ENCODE data around the gene WDR17. TPM values are rescaled to one million over a fixed set of nuclear protein-coding genes. Genes with fewer than 3 reads are reported as not detected.

WDR17 gene
- total RNA-seq, 4 donors from 2014 or later = 0.13 to 0.58 (median 0.32) TPM; not detected in 1

DNA sequence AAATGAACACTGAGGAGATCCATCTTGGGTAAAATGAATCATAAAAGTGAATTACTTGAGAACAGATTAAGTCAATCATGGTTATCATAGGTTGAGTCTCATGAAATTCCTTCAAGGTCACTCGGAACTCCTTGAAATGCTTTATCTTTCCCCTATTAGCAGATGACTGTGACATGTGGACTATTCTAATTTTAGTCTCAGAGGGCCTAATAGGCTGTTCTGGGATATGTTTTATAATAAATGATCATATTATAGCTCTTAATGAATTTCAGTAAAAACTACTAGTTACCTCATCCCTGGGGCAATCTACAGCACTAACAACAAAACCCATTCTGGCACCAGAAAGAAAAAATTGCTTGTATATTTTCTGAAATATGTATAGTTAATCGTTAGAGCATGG is 85.1 kb downstream of the WDR17 start:
- TF ChIP-seq, protein P1, sequence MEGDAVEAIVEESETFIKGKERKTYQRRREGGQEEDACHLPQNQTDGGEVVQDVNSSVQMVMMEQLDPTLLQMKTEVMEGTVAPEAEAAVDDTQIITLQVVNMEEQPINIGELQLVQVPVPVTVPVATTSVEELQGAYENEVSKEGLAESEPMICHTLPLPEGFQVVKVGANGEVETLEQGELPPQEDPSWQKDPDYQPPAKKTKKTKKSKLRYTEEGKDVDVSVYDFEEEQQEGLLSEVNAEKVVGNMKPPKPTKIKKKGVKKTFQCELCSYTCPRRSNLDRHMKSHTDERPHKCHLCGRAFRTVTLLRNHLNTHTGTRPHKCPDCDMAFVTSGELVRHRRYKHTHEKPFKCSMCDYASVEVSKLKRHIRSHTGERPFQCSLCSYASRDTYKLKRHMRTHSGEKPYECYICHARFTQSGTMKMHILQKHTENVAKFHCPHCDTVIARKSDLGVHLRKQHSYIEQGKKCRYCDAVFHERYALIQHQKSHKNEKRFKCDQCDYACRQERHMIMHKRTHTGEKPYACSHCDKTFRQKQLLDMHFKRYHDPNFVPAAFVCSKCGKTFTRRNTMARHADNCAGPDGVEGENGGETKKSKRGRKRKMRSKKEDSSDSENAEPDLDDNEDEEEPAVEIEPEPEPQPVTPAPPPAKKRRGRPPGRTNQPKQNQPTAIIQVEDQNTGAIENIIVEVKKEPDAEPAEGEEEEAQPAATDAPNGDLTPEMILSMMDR (IDR thresholded peaks at IDR 0.05) = no peak
- TF ChIP-seq POLR2A (IDR thresholded peaks at IDR 0.05) = no peak
- H3K4me3 ChIP-seq (ENCODE audit: low read depth, poor library complexity, severe bottlenecking) = no peak overlapping the region
- WGBS, 2 donors = 61 to 73% methylated on average over 2 of the region's 2 CpGs
- intact Hi-C loops (cut with DNase I; ENCODE audit: low total_unique reads) = no loop called here
- no peak for DNase-seq (ENCODE audit: low spot score in 2 of 2)

DNA sequence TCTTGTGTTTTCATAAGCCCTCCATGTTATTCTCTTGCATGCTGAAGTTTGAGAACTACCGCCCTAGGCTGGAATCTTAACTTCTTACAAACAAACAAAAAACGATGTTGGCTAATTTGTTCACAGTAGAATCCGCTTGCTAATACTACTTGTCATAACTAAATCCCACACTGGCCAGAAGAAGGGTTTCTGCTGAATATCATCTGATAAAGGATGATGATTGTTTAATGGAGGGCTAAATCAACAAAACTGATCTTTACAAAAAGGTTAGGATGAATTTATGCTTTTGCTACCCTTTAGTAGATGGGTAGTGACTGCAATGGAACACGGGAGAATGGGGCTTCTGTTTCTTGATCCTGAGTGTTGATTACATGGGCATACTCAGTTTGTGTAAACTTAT is 87.5 kb downstream of the WDR17 start:
- no peak overlapping the region for H3K4me3 ChIP-seq (ENCODE audit: low read depth, poor library complexity, severe bottlenecking)
- intact Hi-C loops (cut with DNase I; ENCODE audit: low total_unique reads) = no loop called here
- TF ChIP-seq, protein P1 (IDR thresholded peaks at IDR 0.05) = no peak
- no peak for TF ChIP-seq POLR2A (IDR thresholded peaks at IDR 0.05)
- DNase-seq (ENCODE audit: low spot score in 2 of 2) = no peak
- 89% methylated on average over 4 of the region's 4 CpGs for WGBS, 2 donors

DNA sequence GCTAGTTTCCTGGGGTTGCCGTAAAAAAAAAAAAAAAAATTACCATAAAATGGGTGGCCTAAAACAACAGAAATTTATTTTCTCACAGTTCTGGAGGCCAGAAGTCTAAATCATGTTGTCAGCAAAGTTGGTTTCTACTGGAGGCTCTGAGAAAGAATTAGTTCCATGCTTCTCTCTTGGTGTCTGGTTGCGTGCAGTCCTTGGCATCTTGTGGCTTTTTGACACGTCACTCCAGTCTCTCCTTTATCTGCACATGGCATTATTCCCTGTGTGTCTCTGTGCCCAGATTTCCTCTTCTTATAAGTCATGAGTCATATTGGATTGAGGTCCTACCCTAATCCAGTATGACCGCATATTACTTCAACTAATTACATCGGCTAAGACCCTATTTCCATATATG is 91.0 kb downstream of the WDR17 start:
- no peak overlapping the region for H3K4me3 ChIP-seq (ENCODE audit: low read depth, poor library complexity, severe bottlenecking)
- WGBS, 2 donors = 65 to 71% methylated on average over 5 of the region's 5 CpGs
- DNase-seq (ENCODE audit: low spot score in 2 of 2) = no peak
- TF ChIP-seq, protein P1 (IDR thresholded peaks at IDR 0.05) = no peak
- TF ChIP-seq POLR2A (IDR thresholded peaks at IDR 0.05) = no peak
- intact Hi-C loops (cut with DNase I; ENCODE audit: low total_unique reads) = no loop called here

DNA sequence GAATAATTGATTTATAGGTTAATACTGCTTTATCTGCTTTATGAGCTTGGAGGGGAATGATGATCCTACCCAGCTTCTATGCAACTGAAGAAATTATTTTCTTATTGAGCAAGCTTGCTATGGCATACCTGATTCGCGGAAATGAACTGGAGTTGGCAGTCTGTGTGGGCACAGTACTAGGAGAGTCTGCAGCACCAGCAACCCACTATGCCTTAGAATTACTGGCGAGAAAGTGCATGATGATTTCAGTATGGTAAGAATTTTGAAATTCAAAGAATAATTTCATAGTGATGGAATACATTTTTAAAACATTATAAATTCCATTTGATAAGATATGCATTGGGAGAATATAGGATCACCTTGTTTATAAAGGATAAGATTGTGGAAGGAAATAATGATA is 97.4 kb downstream of the WDR17 start:
- no peak overlapping the region for H3K4me3 ChIP-seq (ENCODE audit: low read depth, poor library complexity, severe bottlenecking)
- no peak for TF ChIP-seq POLR2A (IDR thresholded peaks at IDR 0.05)
- TF ChIP-seq, protein P1 (IDR thresholded peaks at IDR 0.05) = no peak
- 93 to 96% methylated on average over 3 of the region's 3 CpGs for WGBS, 2 donors
- no peak for DNase-seq (ENCODE audit: low spot score in 2 of 2)
- intact Hi-C loops (cut with DNase I; ENCODE audit: low total_unique reads) = no loop called here

DNA sequence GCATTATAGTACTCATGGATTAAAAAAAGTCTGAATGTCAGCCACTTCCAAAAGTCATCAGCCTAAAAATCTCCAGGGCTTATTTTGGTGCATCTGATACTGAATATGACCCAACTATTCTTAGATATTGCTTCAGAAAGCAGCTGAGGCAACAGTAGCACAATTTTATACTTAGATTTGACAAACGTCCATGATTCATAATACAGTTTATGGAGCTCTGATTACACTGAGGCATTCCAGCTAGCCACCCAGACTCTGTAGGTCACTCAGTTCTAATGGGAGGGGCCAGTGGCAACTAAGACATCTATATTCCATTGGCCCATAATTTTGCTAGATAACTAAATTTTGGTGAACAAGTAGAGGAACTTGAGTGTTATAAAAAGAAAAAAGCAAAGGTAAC is 119.4 kb downstream of the WDR17 start:
- no peak for TF ChIP-seq POLR2A (IDR thresholded peaks at IDR 0.05)
- TF ChIP-seq, protein P1 (IDR thresholded peaks at IDR 0.05) = no peak
- no peak overlapping the region for H3K4me3 ChIP-seq (ENCODE audit: low read depth, poor library complexity, severe bottlenecking)
- DNase-seq (ENCODE audit: low spot score in 2 of 2) = no peak
- WGBS, 2 donors = 21 to 41% methylated on average over 1 of the region's 1 CpG
- intact Hi-C loops (cut with DNase I; ENCODE audit: low total_unique reads) = no loop called here

DNA sequence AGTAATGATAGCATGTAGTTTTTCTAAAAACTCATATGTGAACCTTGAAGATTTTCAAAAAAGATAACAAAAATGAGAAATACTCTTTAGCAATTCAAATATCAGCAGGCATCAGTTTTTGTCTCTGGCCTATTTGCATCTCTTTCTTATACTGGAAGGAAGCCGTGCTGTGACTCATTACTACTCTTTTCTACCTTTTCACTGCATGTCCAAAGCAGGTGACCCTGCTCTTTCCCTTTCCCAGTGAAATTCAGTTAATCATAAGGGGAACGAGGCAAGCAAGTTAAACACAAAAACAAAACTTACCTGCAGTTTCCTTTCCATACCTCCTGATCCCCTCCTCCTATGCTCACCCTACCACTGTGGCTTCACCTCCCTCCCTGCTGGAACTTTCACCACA is 120.4 kb downstream of the WDR17 start:
- 64 to 68% methylated on average over 2 of the region's 2 CpGs for WGBS, 2 donors
- DNase-seq (ENCODE audit: low spot score in 2 of 2) = no peak
- TF ChIP-seq, protein P1 (IDR thresholded peaks at IDR 0.05) = no peak
- no peak overlapping the region for H3K4me3 ChIP-seq (ENCODE audit: low read depth, poor library complexity, severe bottlenecking)
- intact Hi-C loops (cut with DNase I; ENCODE audit: low total_unique reads) = no loop called here
